NCI-H1417 treated with DMSO at 0.1 percent for 48 hours (cell line): ENCODE data around the gene CYP26C1.
"Not testable (repeated sequence)": the region's sequence is repeated elsewhere in the genome, so short reads cannot be mapped to it uniquely, and the experiment has no call there.

Experiments used
- DNase-seq: peaks from one replicate; lab custom pipeline; 2025; lab: John Stamatoyannopoulos, UW

CYP26C1 gene

GRCh38 chr10:93076871-93077270 is 16.3 kb downstream of the CYP26C1 start:
- no peak for DNase-seq

- DNase-seq, result no peak
Observed at GRCh38 chr10:93077860-93078337, 17.3 kb downstream of the CYP26C1 start.

GRCh38 chr10:93079663-93080349 is 19.2 kb downstream of the CYP26C1 start:
- DNase-seq, result no peak

- no peak for DNase-seq
Observed at GRCh38 chr10:93080350-93081046, 19.9 kb downstream of the CYP26C1 start.

GRCh38 chr10:93081318-93081717 is 20.7 kb downstream of the CYP26C1 start:
- DNase-seq, result no peak

- no peak for DNase-seq
Observed at GRCh38 chr10:93081834-93082233, 21.2 kb downstream of the CYP26C1 start.

GRCh38 chr10:93083743-93084539 is 23.3 kb downstream of the CYP26C1 start:
- no peak for DNase-seq

- DNase-seq, result no peak
Observed at GRCh38 chr10:93085272-93085859, 24.8 kb downstream of the CYP26C1 start.

GRCh38 chr10:93086289-93086688 is 25.7 kb downstream of the CYP26C1 start:
- no peak for DNase-seq

- no peak for DNase-seq
Observed at GRCh38 chr10:93087846-93088245, 27.2 kb downstream of the CYP26C1 start.

- DNase-seq, result no peak
Observed at GRCh38 chr10:93088466-93088865, 27.9 kb downstream of the CYP26C1 start.

GRCh38 chr10:93090619-93091018 is 30.0 kb downstream of the CYP26C1 start:
- DNase-seq, result no peak

GRCh38 chr10:93091960-93092359 is 31.4 kb downstream of the CYP26C1 start:
- no peak for DNase-seq

GRCh38 chr10:93095225-93095624 is 34.6 kb downstream of the CYP26C1 start:
- DNase-seq, result no peak

- DNase-seq, result no peak
Observed at GRCh38 chr10:93096901-93097300, 36.3 kb downstream of the CYP26C1 start.

- DNase-seq, result no peak
Observed at GRCh38 chr10:93097386-93097785, 36.8 kb downstream of the CYP26C1 start.

GRCh38 chr10:93098816-93099215 is 38.2 kb downstream of the CYP26C1 start:
- no peak for DNase-seq

- DNase-seq, result no peak
Observed at GRCh38 chr10:93099670-93100069, 39.1 kb downstream of the CYP26C1 start.

- not testable (repeated sequence) for DNase-seq
Observed at GRCh38 chr10:93101148-93101547, 40.5 kb downstream of the CYP26C1 start.

GRCh38 chr10:93103953-93104352 is 43.4 kb downstream of the CYP26C1 start:
- no peak for DNase-seq

GRCh38 chr10:93106631-93107072 is 46.1 kb downstream of the CYP26C1 start:
- DNase-seq, result no peak

- DNase-seq, result no peak
Observed at GRCh38 chr10:93110472-93111146, 50.0 kb downstream of the CYP26C1 start.
